ENCODE data around the gene ANKRD45.

Gene ANKRD45

GRCh38 chr1:173669491-173669941 is at the start of gene ANKRD45:
ANKRD45 (minus strand) TSS chr1:173669851; CDS start chr1:173659418, 10,433 bp downstream.
- no peak within 1 kb of the TSS for H3K27ac ChIP-seq

GRCh38 chr1:173717238-173717637 is 47.6 kb upstream of the ANKRD45 start:
- peak overlapping the region; percentile 90; the same call in 1 of the 2 replicates for H3K27ac ChIP-seq
- no peak for TF ChIP-seq CTCF (conservative IDR thresholded peaks at IDR 0.05)

More at GRCh38 chr1:173669491-173669941, at the start of gene ANKRD45:
- TF ChIP-seq CTCF (conservative IDR thresholded peaks at IDR 0.05), result no peak

- peak overlapping the region; percentile 90 for H3K27ac ChIP-seq
- TF ChIP-seq CTCF (conservative IDR thresholded peaks at IDR 0.05), result no peak
Observed at GRCh38 chr1:173715538-173715844, 45.8 kb upstream of the ANKRD45 start.

GRCh38 chr1:173714759-173715537 is 45.3 kb upstream of the ANKRD45 start, which contains the start of gene KLHL20:
KLHL20 (plus strand) TSS chr1:173714981; CDS start chr1:173716044, 1,063 bp downstream.
- H3K27ac ChIP-seq, result peak within 1 kb of the TSS; percentile 90
- TF ChIP-seq CTCF (conservative IDR thresholded peaks at IDR 0.05), result no peak

GRCh38 chr1:173714441-173714758 is 44.7 kb upstream of the ANKRD45 start:
- peak overlapping the region; percentile 90 for H3K27ac ChIP-seq
- no peak for TF ChIP-seq CTCF (conservative IDR thresholded peaks at IDR 0.05)

GRCh38 chr1:173708787-173709186 is 39.1 kb upstream of the ANKRD45 start:
- no peak for TF ChIP-seq CTCF (conservative IDR thresholded peaks at IDR 0.05)
- no peak overlapping the region for H3K27ac ChIP-seq

- no peak for TF ChIP-seq CTCF (conservative IDR thresholded peaks at IDR 0.05)
- no peak overlapping the region for H3K27ac ChIP-seq
Observed at GRCh38 chr1:173705117-173705516, 35.5 kb upstream of the ANKRD45 start.

Data from VCaP (cell line).